Caco-2 (cell line): ENCODE data around the gene TTC21B. TPM values are rescaled to one million over a fixed set of nuclear protein-coding genes. Genes with fewer than 3 reads are reported as not detected.
"Not testable (repeated sequence)": the region's sequence is repeated elsewhere in the genome, so short reads cannot be mapped to it uniquely, and the experiment has no call there.

Experiments
- BruUV-seq: library from RNA; stranded (reverse); fragments of 400-500 nt; replicated peaks from 2 replicates; lab custom pipeline; 2021; lab: Mats Ljungman, UMichigan
- CTCF ChIA-PET: fragments of 300-600 bp; sonication (Branson Sonifier 250); formaldehyde crosslinking; loops from one replicate; lab custom pipeline; 2022; ENCODE audit warnings: antibody characterized with exemption; lab: Charles Lee
- POLR2A ChIA-PET: fragments of 300-600 bp; sonication (Branson Sonifier 250); formaldehyde crosslinking; loops from one replicate; lab custom pipeline; 2022; ENCODE audit warnings: antibody characterized with exemption; lab: Charles Lee
- DNase-seq, 2 experiments: peaks; one replicate each; pipeline versions ENCODE4 v3.0.0 to v3.0.0-alpha.2; 2020 to 2022
- H3K27me3 ChIP-seq: replicated peaks from 2 replicates; pipeline ENCODE4 v1.6.0; 2011; ENCODE audit warnings: low read length; ENCODE audit not compliant: control insufficient read depth, insufficient read depth
- H3K36me3 ChIP-seq: 2 replicates; pipeline ENCODE4 v1.5.1; 2011; ENCODE audit warnings: low read length; ENCODE audit not compliant: control insufficient read depth, insufficient read depth
- H3K4me1 ChIP-seq: fragments of 250-450 bp; sonication (Bioruptor Pico); 2 replicates; pipeline ENCODE4 v1.5.1; 2020; ENCODE audit warnings: mild to moderate bottlenecking
- H3K4me3 ChIP-seq: 2 replicates; pipeline ENCODE4 v1.5.1; 2011; ENCODE audit warnings: low read depth, mild to moderate bottlenecking, control low read depth, low read length
- H3K9me3 ChIP-seq: fragments of 250-450 bp; sonication (Bioruptor Pico); 2 replicates; pipeline ENCODE4 v1.5.1; 2020; ENCODE audit warnings: mild to moderate bottlenecking, moderate library complexity
- H3K27ac Mint-ChIP-seq: one replicate; pipeline ENCODE4 v1.8.0; 2022; ENCODE audit warnings: mixed read lengths; ENCODE audit not compliant: unreplicated experiment
- H3K27me3 Mint-ChIP-seq: one replicate; pipeline ENCODE4 v1.8.0; 2022; ENCODE audit warnings: mixed read lengths; ENCODE audit not compliant: insufficient read depth, unreplicated experiment
- H3K36me3 Mint-ChIP-seq: one replicate; pipeline ENCODE4 v1.8.0; 2022; ENCODE audit warnings: mild to moderate bottlenecking, mixed read lengths; ENCODE audit not compliant: insufficient read depth, unreplicated experiment
- H3K4me1 Mint-ChIP-seq: one replicate; pipeline ENCODE4 v1.8.0; 2022; ENCODE audit warnings: low read depth, mixed read lengths; ENCODE audit not compliant: unreplicated experiment
- H3K4me3 Mint-ChIP-seq: one replicate; pipeline ENCODE4 v1.8.0; 2022; ENCODE audit warnings: mild to moderate bottlenecking, moderate library complexity, mixed read lengths; ENCODE audit not compliant: unreplicated experiment
- H3K9me3 Mint-ChIP-seq: one replicate; pipeline ENCODE4 v1.8.0; 2022; ENCODE audit warnings: mixed read lengths; ENCODE audit not compliant: unreplicated experiment
- CTCF ChIP-seq, 2 experiments: fragments of 200-600 bp in 1 of 2; IDR thresholded peaks; 1 replicate in 1 of 2; 2 replicates in 1 of 2; pipeline versions ENCODE4 v1.5.1 to v1.8.0; 2011 to 2022; ENCODE audit warnings: antibody characterized with exemption in 1 of 2, control low read depth in 1 of 2, inconsistent platforms in 1 of 2, low read depth in 1 of 2, low read length in 1 of 2, mild to moderate bottlenecking in 1 of 2, moderate library complexity in 1 of 2; ENCODE audit not compliant: insufficient read depth in 1 of 2, severe bottlenecking in 1 of 2, unreplicated experiment in 1 of 2
- intact Hi-C: fragments of 100-400 bp; cut with micrococcal nuclease; formaldehyde crosslinking; loops from one replicate; pipeline ENCODE4 v1.10.0; 2022; ENCODE audit not compliant: unreplicated experiment
- total RNA-seq: library from RNA; stranded (reverse); gene quantifications from 2 replicates; pipeline ENCODE4 v1.2.3, GENCODE V29; 2022

Gene TTC21B
- total RNA-seq, 1 experiment from 2014 or later = 14.2 TPM

- ChIA-PET CTCF (no interaction called here), POLR2A (interaction anchor here (0.5 kb wide), 1 partner anchor 234 kb away, joined by 3 read pairs; no protein-coding TSS in a partner anchor)
- Mint-ChIP-seq H3K36me3 (no peaks in the 10 kb centered on the region), H3K27me3 (peaks cover 18% of the 10 kb centered on the region), H3K4me3 (no peak overlapping the region), H3K9me3 (no peaks in the 10 kb centered on the region), H3K4me1 (no peaks in the 10 kb centered on the region), H3K27ac (no peak overlapping the region)
- H3K4me1 ChIP-seq = no peaks in the 10 kb centered on the region
- H3K4me3 ChIP-seq = no peak overlapping the region
- no peaks in the 10 kb centered on the region for H3K36me3 ChIP-seq
- TF ChIP-seq CTCF (IDR thresholded peaks at IDR 0.05; ENCODE audit: insufficient read depth in 1 of 2, low read depth in 1 of 2, low read length in 1 of 2, severe bottlenecking in 1 of 2, unreplicated experiment in 1 of 2) = no peak
- DNase-seq = no peak
- H3K27me3 ChIP-seq = no peaks in the 10 kb centered on the region
- BruUV-seq = no TSS peak
- intact Hi-C loops = no loop called here
- no peaks in the 10 kb centered on the region; the same call in 1 of the 2 replicates for H3K9me3 ChIP-seq
Observed at GRCh38 chr2:165989851-165990250, 36.3 kb upstream of the TTC21B start.

GRCh38 chr2:165985120-165985519, 31.5 kb upstream of the TTC21B start:
- peaks cover 12% of the 10 kb centered on the region for H3K27me3 Mint-ChIP-seq
- no peaks in the 10 kb centered on the region for H3K4me1 ChIP-seq
- BruUV-seq = no TSS peak
- H3K4me3 ChIP-seq = no peak overlapping the region
- H3K4me3 Mint-ChIP-seq = no peak overlapping the region
- ChIA-PET POLR2A (no interaction called here), CTCF (no interaction called here)
- H3K27ac Mint-ChIP-seq = no peak overlapping the region
- H3K4me1 Mint-ChIP-seq = no peaks in the 10 kb centered on the region
- DNase-seq = no peak
- intact Hi-C loops = no loop called here
- H3K36me3 Mint-ChIP-seq = no peaks in the 10 kb centered on the region
- H3K36me3 ChIP-seq = no peaks in the 10 kb centered on the region
- no peak for TF ChIP-seq CTCF (IDR thresholded peaks at IDR 0.05; ENCODE audit: insufficient read depth in 1 of 2, low read depth in 1 of 2, low read length in 1 of 2, severe bottlenecking in 1 of 2, unreplicated experiment in 1 of 2)
- no peaks in the 10 kb centered on the region for H3K9me3 Mint-ChIP-seq
- H3K27me3 ChIP-seq = no peaks in the 10 kb centered on the region
- no peaks in the 10 kb centered on the region; the same call in 1 of the 2 replicates for H3K9me3 ChIP-seq

GRCh38 chr2:165972161-165972560, 18.6 kb upstream of the TTC21B start:
- H3K9me3 Mint-ChIP-seq, H3K27me3 Mint-ChIP-seq, H3K27me3 ChIP-seq, H3K27ac Mint-ChIP-seq, intact Hi-C loops, DNase-seq, POLR2A ChIA-PET, CTCF ChIA-PET, H3K4me1 Mint-ChIP-seq, H3K36me3 Mint-ChIP-seq, BruUV-seq, H3K9me3 ChIP-seq, H3K4me1 ChIP-seq, H3K4me3 Mint-ChIP-seq, H3K36me3 ChIP-seq, H3K4me3 ChIP-seq: not testable (repeated sequence)
